ENCODE measurements around the gene ANKMY1. TPM values are rescaled to one million over a fixed set of nuclear protein-coding genes. Genes with fewer than 3 reads are reported as not detected.

ANKMY1 gene
- total and polyA plus RNA-seq, 2 of the 8 experiments (the other 6 are each of a cell fraction or from before 2014, with no cell fraction given) = 4.5 to 4.8 TPM

DNA sequence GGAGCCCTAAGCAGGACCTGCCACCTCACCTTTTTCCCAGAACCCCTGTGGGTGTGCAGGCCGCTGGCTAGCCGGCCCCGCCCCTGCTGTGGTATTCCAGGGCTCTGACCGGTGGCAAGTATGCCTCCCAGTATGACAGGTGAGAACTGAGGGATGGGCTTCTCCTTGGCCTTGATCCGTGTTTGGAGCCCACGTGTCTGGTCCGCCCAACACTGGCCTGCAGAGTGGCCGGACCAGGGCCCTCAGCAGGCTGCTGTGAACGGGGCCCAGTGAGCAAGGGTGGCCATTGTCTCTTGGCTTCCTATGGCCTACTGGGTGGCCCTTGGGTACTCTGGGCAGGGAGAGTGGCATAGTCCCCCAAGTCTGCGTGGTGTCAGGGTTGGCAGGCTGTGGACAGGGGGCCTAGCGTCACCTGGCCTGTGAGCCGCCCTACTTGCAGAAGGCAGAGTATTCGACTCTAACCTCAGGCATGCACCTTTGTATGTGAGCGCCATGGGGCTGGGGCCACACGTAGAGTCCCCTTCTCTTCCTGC is 12.3 kb upstream of the ANKMY1 start:
- Histone ChIP-seq H2BK120ac (replicated peaks; ENCODE audit: low read depth, low read length) (no peak overlapping the region), H3K79me1 (ENCODE audit: low read depth, low read length) (no peaks in the 10 kb centered on the region), H3K23ac (ENCODE audit: insufficient read length) (no peak overlapping the region), H3K4ac (replicated peaks; ENCODE audit: insufficient read length, low read depth, low read length) (no peak overlapping the region), H3K23me2 (ENCODE audit: low read depth, low read length) (peaks cover 10% of the 10 kb centered on the region; the same call in 1 of the 2 replicates), H3K36me3 (ENCODE audit: control insufficient read depth in 2 of 4, insufficient read depth in 4 of 4, low read length in 3 of 4) (no peaks in the 10 kb centered on the region), H4K91ac (replicated peaks; ENCODE audit: insufficient read length, low read length) (no peak overlapping the region), H3K56ac (replicated peaks; ENCODE audit: insufficient read length, low read depth, low read length) (no peak overlapping the region), H2AK5ac (ENCODE audit: low read depth, low read length) (no peak overlapping the region), H4K8ac (ENCODE audit: extremely low read depth, insufficient read depth, low read length) (0 out of 2 replicates have a peak overlapping the region, but pooled peaks have one; percentile 51), H4K20me1 (replicated peaks in 1 of 2; ENCODE audit: control insufficient read depth in 1 of 2, insufficient read depth in 2 of 2, low read length in 2 of 2) (peaks cover 3 to 20% of the 10 kb centered on the region in 2 experiments), H3K27ac (ENCODE audit: low read depth, low read length) (no peak overlapping the region), H4K5ac (ENCODE audit: insufficient read length, low read depth, low read length) (no peak overlapping the region), H3K14ac (ENCODE audit: insufficient read length) (no peak overlapping the region), H2BK12ac (ENCODE audit: low read depth, low read length) (no peak overlapping the region), H2AFZ (ENCODE audit: low read length) (no peak overlapping the region), H3K4me3 (ENCODE audit: extremely low read depth in 1 of 4, insufficient read depth in 2 of 4, low read depth in 3 of 4, low read length in 4 of 4) (no peak overlapping the region), H3K4me1 (replicated peaks in 1 of 4; ENCODE audit: control insufficient read depth in 3 of 4, insufficient read depth in 4 of 4, low read length in 3 of 4) (peaks cover 0 to 29% (median 21%) of the 10 kb centered on the region in 4 experiments; a peak in 6 of 7 replicates), H2BK20ac (ENCODE audit: low read length) (no peak overlapping the region), H3K9me3 (ENCODE audit: insufficient read depth in 2 of 2, low read depth in 1 of 2, low read length in 1 of 2) (no peaks in the 10 kb centered on the region), H3K79me2 (ENCODE audit: control insufficient read depth in 1 of 2, insufficient read depth in 2 of 2, low read length in 2 of 2) (no peaks in the 10 kb centered on the region), H3K18ac (ENCODE audit: extremely low read depth, low read length) (no peak overlapping the region), H2BK5ac (ENCODE audit: low read depth, low read length) (no peak overlapping the region), H3K4me2 (ENCODE audit: insufficient read depth in 1 of 2, low read depth in 2 of 2, low read length in 2 of 2) (no peak overlapping the region; a peak in 1 of 4 replicates), H2BK15ac (ENCODE audit: low read length) (no peak overlapping the region), H3K9ac (replicated peaks in 1 of 4; ENCODE audit: extremely low read depth in 1 of 4, low read depth in 3 of 4, low read length in 3 of 4) (no peak overlapping the region), H3K27me3 (replicated peaks in 1 of 4; ENCODE audit: control insufficient read depth in 3 of 4, extremely low read depth in 1 of 4, insufficient read depth in 3 of 4, low read length in 3 of 4) (peaks cover 18 to 34% (median 30%) of the 10 kb centered on the region in 4 experiments)
- FAIRE-seq = no peak
- WGBS, 2 experiments (ENCODE audit: extremely low coverage in 1 of 2, insufficient coverage in 1 of 2, insufficient read length in 1 of 2, insufficient replicate concordance in 2 of 2, low coverage in 1 of 2, low lambda C conversion rate in 2 of 2, missing lambda C conversion rate in 1 of 2) = 90% methylated on average over 11 of the region's 15 CpGs; no CpG with 5 or more reads in 1 of the 2 experiments
- peak in 1 of 2 experiments; percentile 40 for DNase-seq (ENCODE audit: low read depth in 1 of 2, low spot score in 2 of 2)
- ChIA-PET CTCF (ENCODE audit: partially characterized antibody) (interaction anchor here (1.6 to 1.9 kb wide), 3 partner anchors 10 to 15 kb away, joined by 4 to 8 read pairs (median 4); no protein-coding TSS in a partner anchor), POLR2A (ENCODE audit: partially characterized antibody) (interaction anchor here (1.4 to 2.5 kb wide), 2 partner anchors 16 to 30 kb away, joined by 3 to 6 read pairs; partner anchors contain the start of gene CAPN10)
- TF ChIP-seq GABPA (IDR thresholded peaks at IDR 0.05; ENCODE audit: borderline replicate concordance, insufficient read depth, low read length) (no peak), TAF1 (IDR thresholded peaks at IDR 0.05; ENCODE audit: low read depth, low read length) (no peak), TEAD4 (IDR thresholded peaks at IDR 0.05; ENCODE audit: low read depth, low read length) (no peak), BCL11A (IDR thresholded peaks at IDR 0.05; ENCODE audit: low read depth in 2 of 2, low read length in 2 of 2) (no peak), CHD1 (IDR thresholded peaks at IDR 0.05; ENCODE audit: low read depth, low read length) (no peak)
